Activated CD4-positive, alpha-beta T cell treated with anti-CD3 and anti-CD28 coated beads, Interleukin-10, Interleukin-2, amounts not matched to agents 100 ng/mL and 50 ng/mL, durations not matched to agents 16 hours and 8 hours (primary cell): ENCODE measurements around the gene SMDT1.

Source experiments
- DNase-seq: peaks from one replicate; pipeline ENCODE4 v3.0.0-alpha.2; 2020

Gene SMDT1

GRCh38 chr22:42079319-42080251 is at the start of gene SMDT1:
TSS of gene SMDT1 (plus strand) at chr22:42079700. CDS start at chr22:42079769, 69 bp downstream.
- DNase-seq: peak; percentile 99

GRCh38 chr22:42033263-42034181 is 46.0 kb upstream of the SMDT1 start:
- no peak for DNase-seq

- no peak for DNase-seq
Measured at GRCh38 chr22:42035256-42035655, 44.2 kb upstream of the SMDT1 start.

- no peak for DNase-seq
Measured at GRCh38 chr22:42039271-42039670, 40.2 kb upstream of the SMDT1 start.

- no peak for DNase-seq
Measured at GRCh38 chr22:42041784-42042183, 37.7 kb upstream of the SMDT1 start.

- no peak for DNase-seq
Measured at GRCh38 chr22:42050641-42051180, 28.8 kb upstream of the SMDT1 start.

GRCh38 chr22:42052765-42053164 is 26.7 kb upstream of the SMDT1 start:
- no peak for DNase-seq

GRCh38 chr22:42056757-42057511 is 22.6 kb upstream of the SMDT1 start:
- no peak for DNase-seq

GRCh38 chr22:42060489-42060888 is 19.0 kb upstream of the SMDT1 start:
- no peak for DNase-seq

- no peak for DNase-seq
Measured at GRCh38 chr22:42061041-42061440, 18.5 kb upstream of the SMDT1 start.

- no peak for DNase-seq
Measured at GRCh38 chr22:42062506-42063170, 16.9 kb upstream of the SMDT1 start.

GRCh38 chr22:42064629-42065028 is 14.9 kb upstream of the SMDT1 start:
- DNase-seq: no peak

GRCh38 chr22:42065438-42066125 is 13.9 kb upstream of the SMDT1 start:
- no peak for DNase-seq

- DNase-seq: no peak
Measured at GRCh38 chr22:42066126-42066761, 13.3 kb upstream of the SMDT1 start.

GRCh38 chr22:42066937-42067336 is 12.6 kb upstream of the SMDT1 start:
- no peak for DNase-seq

GRCh38 chr22:42067671-42068251 is 11.7 kb upstream of the SMDT1 start:
- no peak for DNase-seq

GRCh38 chr22:42068291-42068690 is 11.2 kb upstream of the SMDT1 start:
- DNase-seq: no peak

GRCh38 chr22:42069801-42070516 is 9.5 kb upstream of the SMDT1 start:
- DNase-seq: no peak

GRCh38 chr22:42070517-42071422 is 8.7 kb upstream of the SMDT1 start, which contains the start of gene NAGA:
TSS of gene NAGA (minus strand) at chr22:42070812. CDS start at chr22:42070297, 515 bp downstream.
- DNase-seq: peak; percentile 98
